Smooth muscle cell (in vitro differentiated cells): ENCODE data around the gene IPO4. TPM values are rescaled to one million over a fixed set of nuclear protein-coding genes. Genes with fewer than 3 reads are reported as not detected.

Source experiments
- DNase-seq: peaks from one replicate; lab custom pipeline; 2025; ENCODE audit not compliant: unreplicated experiment; lab: John Stamatoyannopoulos, UW
- H2AFZ ChIP-seq: fragments of 200-600 bp; sonication (generic); 2 replicates; pipeline ENCODE4 v1.6.0; 2016; ENCODE audit warnings: antibody characterized with exemption, low read depth, mild to moderate bottlenecking
- H3F3A ChIP-seq: fragments of 200-600 bp; sonication (generic); 2 replicates; pipeline ENCODE4 v1.6.0; 2017; ENCODE audit warnings: antibody characterized with exemption, low read depth
- H3K27ac ChIP-seq: fragments of 200-600 bp; sonication (generic); 2 replicates; pipeline ENCODE4 v1.5.1; 2016; ENCODE audit warnings: low read depth, mild to moderate bottlenecking
- H3K27me3 ChIP-seq: fragments of 200-600 bp; sonication (generic); 2 replicates; pipeline ENCODE4 v1.6.1; 2016; ENCODE audit warnings: low read depth, mild to moderate bottlenecking
- H3K36me3 ChIP-seq: fragments of 200-600 bp; sonication (generic); 2 replicates; pipeline ENCODE4 v1.5.1; 2016; ENCODE audit warnings: low read depth
- H3K4me1 ChIP-seq: fragments of 200-600 bp; sonication (generic); 2 replicates; pipeline ENCODE4 v1.5.1; 2016; ENCODE audit warnings: low read depth
- H3K4me2 ChIP-seq: fragments of 200-600 bp; sonication (generic); 2 replicates; pipeline ENCODE4 v1.6.0; 2016; ENCODE audit warnings: mild to moderate bottlenecking
- H3K4me3 ChIP-seq: fragments of 200-600 bp; sonication (generic); 2 replicates; pipeline ENCODE4 v1.5.1; 2016; ENCODE audit warnings: mild to moderate bottlenecking
- H3K79me2 ChIP-seq: fragments of 200-600 bp; sonication (generic); 2 replicates; pipeline ENCODE4 v1.6.0; 2016; ENCODE audit warnings: low read depth, mild to moderate bottlenecking
- H3K9ac ChIP-seq: fragments of 200-600 bp; sonication (generic); 2 replicates; pipeline ENCODE4 v1.6.0; 2016; ENCODE audit warnings: low read depth
- H3K9me3 ChIP-seq: fragments of 200-600 bp; sonication (generic); replicated peaks from 2 replicates; pipeline ENCODE4 v1.5.1; 2016; ENCODE audit warnings: low read depth
- H4K20me1 ChIP-seq: fragments of 200-600 bp; sonication (generic); 2 replicates; pipeline ENCODE4 v1.6.0; 2016; ENCODE audit warnings: low read depth
- WGBS: methylation state at CpG from one replicate; pipeline ENCODE4 v1.1.7; 2016; ENCODE audit warnings: low lambda C conversion rate; 5-methylcytosine and 5-hydroxymethylcytosine counted together
- polyA plus RNA-seq: library from polyadenylated mRNA; unstranded; fragments of >200 nt; fragmentation: Nextera tagmentation; extraction: Ambion mirVana; gene quantifications from 2 replicates; pipeline ENCODE4 v1.2.1, GENCODE V29; 2016
- total RNA-seq: library from RNA; depleted of rRNA; stranded (reverse); fragments of >200 nt; gene quantifications from 2 replicates; pipeline ENCODE4 v1.2.3, GENCODE V29; 2014
- TF ChIP-seq, protein P1 (sequence below): fragments of 200-600 bp; sonication (generic); IDR thresholded peaks from 2 replicates; pipeline ENCODE4 v1.5.1; 2017; ENCODE audit warnings: borderline replicate concordance, mild to moderate bottlenecking, antibody characterized with exemption; ENCODE audit not compliant: insufficient read depth, poor library complexity, severe bottlenecking

Gene IPO4
- total and polyA plus RNA-seq, 2 experiments from 2014 or later: 14.7 to 20.5 TPM

DNA sequence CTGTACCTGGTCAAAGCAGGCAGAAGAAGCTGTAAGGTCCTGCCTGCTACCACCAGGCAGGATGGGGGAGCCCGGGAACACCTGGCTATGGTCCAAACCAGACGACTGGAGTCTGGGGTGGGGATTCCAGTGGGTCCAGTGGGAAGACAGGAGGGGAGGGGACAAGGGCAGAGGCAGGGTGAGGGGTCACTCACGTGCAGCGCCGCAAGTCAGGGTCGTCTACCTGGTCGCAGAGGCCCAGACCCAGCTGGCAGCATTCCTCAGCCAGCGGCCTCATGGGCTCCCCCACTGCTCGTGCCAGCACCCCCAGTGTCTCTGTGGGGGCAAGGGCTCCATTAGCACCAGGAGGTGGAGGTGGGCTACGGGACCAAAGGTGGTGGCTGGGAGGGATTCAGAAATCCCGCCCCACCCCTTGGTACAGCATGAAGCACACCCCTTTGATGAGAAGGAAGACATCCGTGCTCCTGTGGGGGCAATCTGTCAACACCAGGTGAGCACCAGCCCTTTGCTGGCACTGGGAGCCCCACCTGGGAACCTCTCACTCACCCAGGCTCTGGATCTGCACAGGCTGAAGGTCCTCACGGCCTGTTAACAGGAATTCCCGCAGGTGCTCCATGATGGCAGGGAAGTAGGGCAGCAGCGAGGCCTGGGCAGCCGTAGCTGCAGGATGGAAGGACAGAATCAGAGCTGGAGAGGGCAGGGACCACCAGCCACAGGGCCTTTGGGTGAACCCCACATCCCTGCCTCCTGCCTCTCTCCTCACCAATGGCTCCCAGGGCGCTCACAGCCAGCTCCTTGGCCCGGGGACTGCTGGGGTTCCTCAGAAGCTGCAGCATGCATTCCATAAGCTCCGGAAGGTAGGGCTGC lies 4.3 kb downstream of the IPO4 start:
- Histone ChIP-seq H2AFZ (no peak overlapping the region), H4K20me1 (no peaks in the 10 kb centered on the region), H3K9me3 (no peaks in the 10 kb centered on the region), H3F3A (peaks cover 5% of the 10 kb centered on the region), H3K36me3 (no peaks in the 10 kb centered on the region), H3K79me2 (peaks cover 9% of the 10 kb centered on the region), H3K27me3 (no peaks in the 10 kb centered on the region), H3K4me3 (no peak overlapping the region), H3K4me1 (peaks cover 11% of the 10 kb centered on the region), H3K9ac (no peak overlapping the region), H3K27ac (no peak overlapping the region), H3K4me2 (no peak overlapping the region)
- 95% methylated on average over 19 of the region's 19 CpGs for WGBS
- no peak for DNase-seq
- TF ChIP-seq, protein P1, sequence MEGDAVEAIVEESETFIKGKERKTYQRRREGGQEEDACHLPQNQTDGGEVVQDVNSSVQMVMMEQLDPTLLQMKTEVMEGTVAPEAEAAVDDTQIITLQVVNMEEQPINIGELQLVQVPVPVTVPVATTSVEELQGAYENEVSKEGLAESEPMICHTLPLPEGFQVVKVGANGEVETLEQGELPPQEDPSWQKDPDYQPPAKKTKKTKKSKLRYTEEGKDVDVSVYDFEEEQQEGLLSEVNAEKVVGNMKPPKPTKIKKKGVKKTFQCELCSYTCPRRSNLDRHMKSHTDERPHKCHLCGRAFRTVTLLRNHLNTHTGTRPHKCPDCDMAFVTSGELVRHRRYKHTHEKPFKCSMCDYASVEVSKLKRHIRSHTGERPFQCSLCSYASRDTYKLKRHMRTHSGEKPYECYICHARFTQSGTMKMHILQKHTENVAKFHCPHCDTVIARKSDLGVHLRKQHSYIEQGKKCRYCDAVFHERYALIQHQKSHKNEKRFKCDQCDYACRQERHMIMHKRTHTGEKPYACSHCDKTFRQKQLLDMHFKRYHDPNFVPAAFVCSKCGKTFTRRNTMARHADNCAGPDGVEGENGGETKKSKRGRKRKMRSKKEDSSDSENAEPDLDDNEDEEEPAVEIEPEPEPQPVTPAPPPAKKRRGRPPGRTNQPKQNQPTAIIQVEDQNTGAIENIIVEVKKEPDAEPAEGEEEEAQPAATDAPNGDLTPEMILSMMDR: no peak

DNA sequence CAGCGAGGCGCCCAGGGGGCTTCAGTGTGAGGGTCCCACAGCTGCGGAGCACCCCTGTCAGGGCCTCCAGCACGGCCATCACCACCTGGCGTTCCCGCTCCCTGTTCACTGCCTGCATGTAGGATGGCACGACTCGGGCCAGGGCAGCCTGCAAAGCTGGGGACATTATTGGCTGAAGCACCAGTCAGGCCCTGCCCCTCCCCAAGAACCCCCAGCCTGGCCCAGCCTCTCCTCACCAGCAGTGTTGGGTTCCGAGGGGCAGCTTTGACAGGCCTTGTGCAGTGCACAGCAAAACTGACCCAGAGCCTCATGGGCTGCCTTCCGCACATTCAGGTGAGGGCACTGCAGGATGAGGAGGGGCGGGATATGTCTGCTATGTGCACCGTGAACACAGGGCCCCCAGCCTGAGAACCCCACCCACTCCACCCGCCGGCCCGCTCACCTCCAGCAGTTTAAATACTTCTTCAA lies 5.6 kb downstream of the IPO4 start:
- 97% methylated on average over 15 of the region's 15 CpGs for WGBS
- H3K4me3 ChIP-seq: no peak overlapping the region
- H2AFZ ChIP-seq: no peak overlapping the region
- H3K27me3 ChIP-seq: no peaks in the 10 kb centered on the region
- no peaks in the 10 kb centered on the region for H3F3A ChIP-seq
- H3K79me2 ChIP-seq: peaks cover 9% of the 10 kb centered on the region
- no peak overlapping the region for H3K9ac ChIP-seq
- no peak for DNase-seq
- H3K9me3 ChIP-seq: no peaks in the 10 kb centered on the region
- H3K4me2 ChIP-seq: no peak overlapping the region
- H3K36me3 ChIP-seq: no peaks in the 10 kb centered on the region
- peaks cover 6% of the 10 kb centered on the region for H3K4me1 ChIP-seq
- TF ChIP-seq, protein P1: no peak
- H3K27ac ChIP-seq: no peak overlapping the region
- H4K20me1 ChIP-seq: no peaks in the 10 kb centered on the region

DNA sequence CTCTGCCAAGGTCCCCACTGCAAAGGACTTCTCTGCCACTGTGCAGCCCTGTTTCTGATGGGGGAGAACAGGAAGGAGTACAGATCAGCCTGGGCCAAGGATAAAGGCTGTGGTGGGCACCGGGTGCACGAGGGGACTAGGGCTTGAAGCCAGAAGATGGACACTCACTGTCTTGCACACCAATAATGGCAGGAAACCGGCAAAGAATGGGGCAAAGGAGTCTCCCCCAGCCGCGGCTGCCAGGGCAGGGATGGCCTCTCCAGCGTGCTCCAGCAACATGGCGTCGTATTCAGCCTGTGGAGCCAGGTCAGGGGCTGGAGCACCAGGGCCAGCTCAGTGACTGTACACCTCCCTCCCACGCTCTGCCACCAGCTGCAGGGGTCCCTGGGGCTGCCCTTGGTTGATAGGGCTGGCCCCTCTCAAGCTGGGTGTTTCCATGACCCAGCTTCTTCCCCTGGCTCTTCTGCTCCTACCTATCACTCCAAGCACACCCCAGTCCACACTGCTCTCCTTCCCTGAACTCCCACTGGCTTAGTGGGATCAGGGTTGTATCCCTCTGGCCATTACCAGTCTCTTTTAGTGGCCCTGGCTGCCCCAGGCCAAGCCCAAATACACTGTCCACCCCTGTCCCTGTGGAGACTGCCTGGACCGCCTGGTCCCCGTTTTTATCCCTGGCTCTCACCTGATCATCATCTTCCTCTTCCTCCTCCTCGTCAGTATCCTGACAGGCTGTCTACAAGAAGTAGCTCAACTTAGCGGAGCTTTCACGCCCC lies 6.3 kb downstream of the IPO4 start:
- Histone ChIP-seq H3K4me1 (no peaks in the 10 kb centered on the region), H3K9ac (no peak overlapping the region), H3K9me3 (no peaks in the 10 kb centered on the region), H3K27me3 (no peaks in the 10 kb centered on the region), H2AFZ (no peak overlapping the region), H4K20me1 (no peaks in the 10 kb centered on the region), H3K79me2 (peaks cover 5% of the 10 kb centered on the region), H3K36me3 (no peaks in the 10 kb centered on the region), H3K4me2 (no peak overlapping the region), H3K27ac (no peak overlapping the region), H3F3A (no peaks in the 10 kb centered on the region), H3K4me3 (no peak overlapping the region)
- TF ChIP-seq, protein P1: no peak
- 90% methylated on average over 14 of the region's 14 CpGs for WGBS
- no peak for DNase-seq
